Fibroblast of peridontal ligament (primary cell): ENCODE data around the gene EEFSEC.

Source experiments
- DNase-seq: peaks from one replicate; pipeline ENCODE4 v3.0.0-alpha.2; 2010; ENCODE audit errors: extremely low read depth

The EEFSEC gene

DNA sequence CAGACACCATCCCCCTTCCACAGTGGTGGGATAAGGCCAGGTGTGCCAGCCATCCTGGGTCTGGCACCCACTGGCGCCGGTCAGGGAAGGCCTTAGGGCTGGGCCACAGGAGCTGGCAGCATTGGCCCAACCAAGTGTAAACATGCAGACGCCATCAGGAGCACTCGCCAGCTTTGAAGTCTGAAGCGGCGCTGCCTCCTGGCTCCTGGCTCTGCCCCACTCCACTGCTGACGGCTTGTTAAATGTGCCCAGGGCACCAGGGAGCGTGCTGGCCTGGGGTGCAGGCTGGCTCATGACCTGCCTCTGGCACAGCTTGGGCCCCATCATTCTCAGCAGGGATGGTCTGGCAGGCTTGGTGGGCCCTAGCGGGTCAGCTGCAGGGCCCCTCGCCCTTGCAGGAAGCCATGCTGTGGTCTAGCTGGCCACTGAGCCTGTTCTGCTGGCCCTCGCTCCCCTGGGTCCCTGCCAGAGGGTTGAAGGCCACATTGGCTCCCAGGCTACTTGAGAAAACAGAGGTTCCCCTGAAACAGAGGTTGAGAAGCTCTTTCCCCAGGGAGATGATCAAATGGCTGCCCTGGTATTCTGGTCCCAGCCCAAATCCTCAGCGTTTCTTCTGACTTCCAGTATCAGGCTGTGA, 196.8 kb downstream of the EEFSEC start:
- no peak for DNase-seq

DNA sequence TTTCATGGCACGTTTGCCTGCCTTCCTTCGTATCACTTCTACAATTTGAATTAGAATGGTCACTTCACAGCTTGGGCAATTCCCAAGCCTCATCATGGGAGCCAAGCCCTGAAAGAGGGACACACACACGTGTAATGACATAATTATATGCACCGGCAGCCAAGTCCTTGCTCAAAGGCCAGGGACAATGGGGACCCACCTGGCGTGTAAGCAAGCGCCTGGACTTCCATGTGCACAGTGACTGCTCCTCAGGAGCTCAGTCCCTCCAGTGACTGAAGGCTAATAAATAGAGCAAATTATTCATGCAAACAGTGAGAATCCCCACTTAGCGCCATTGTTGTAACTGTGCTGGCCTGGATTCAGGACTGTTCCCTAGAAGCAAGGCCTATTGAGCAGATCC, 198.3 kb downstream of the EEFSEC start:
- no peak for DNase-seq

DNA sequence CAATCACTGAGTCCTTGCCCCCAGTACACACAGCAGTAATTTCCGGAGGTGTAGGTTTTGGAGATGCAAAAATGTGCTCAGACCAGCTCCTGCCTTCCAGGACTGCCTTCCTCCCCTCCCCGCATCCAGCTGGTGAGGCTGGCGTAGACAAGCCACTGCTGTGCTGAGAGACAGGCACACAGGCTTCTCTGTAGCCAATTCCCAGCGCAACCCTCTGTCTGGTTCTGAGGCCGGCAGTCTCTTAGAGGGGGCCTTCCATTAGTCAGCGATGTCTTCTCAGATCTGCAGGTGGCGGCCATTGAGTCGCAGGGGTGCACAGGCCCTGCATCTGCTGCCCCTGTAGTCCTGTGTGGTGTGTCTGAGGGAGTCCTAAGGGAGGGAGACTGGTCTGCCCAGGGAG, 199.0 kb downstream of the EEFSEC start:
- DNase-seq = no peak

DNA sequence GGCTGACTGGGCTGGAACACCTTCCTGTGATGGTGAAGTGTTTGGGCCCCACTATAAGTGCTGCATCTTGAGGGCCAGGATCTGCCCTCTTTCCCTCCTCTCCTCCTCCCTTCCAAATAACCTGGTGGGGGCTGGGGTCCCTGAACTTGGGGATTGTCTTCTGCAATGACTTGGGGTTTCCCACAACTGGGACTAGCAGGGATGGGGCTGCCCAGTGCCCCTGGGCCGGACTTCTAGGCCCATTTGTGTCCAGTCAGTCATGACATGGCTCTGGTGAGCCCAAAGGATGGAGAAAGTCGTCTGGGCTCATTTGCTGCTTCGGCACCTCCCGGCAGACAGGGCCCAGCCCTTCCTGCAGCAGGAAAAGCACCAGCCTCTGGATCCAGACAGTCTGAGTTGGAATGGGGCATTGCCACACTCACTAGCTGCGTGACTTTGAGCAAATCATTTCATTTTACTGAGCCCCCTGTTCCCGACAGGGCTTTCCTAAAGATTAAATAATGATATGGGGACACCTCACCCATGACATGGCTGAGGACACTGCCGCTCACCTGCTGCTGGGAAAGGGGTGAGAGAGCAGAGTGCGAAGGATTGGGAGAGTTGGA, 200.2 kb downstream of the EEFSEC start:
- no peak for DNase-seq

DNA sequence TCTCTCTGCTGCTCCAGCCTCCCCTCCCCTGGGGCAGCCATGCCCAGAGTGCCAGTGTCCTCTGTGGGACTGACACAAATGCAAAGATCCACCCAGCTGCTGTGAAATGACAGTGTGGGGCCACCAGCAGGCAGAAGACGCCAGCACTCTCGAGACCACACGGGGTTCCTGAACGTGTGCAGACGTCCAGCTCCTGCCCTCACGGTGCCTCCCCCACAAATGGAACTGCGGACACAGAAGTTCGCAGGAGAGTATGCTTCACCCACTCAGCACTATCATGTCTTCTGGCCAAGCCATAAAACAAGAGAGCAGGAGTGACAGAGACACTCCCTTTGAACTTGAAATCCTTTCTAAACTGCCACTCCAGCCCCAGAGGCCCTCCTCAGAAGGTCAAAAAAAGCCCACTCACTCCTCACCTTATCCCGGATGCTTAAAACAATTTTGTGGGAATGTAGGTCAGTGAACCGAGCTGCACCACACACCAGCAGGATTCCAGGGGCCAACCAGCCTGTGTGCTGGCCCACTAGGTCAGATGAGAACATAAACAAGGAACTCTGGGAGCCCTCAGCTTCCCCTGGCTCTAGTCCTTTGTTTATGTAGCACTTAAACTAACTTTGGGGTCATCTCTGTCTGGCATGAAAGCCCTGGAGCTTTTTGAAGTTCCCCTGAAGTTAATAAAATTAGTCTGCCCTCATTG, 200.9 kb downstream of the EEFSEC start:
- DNase-seq = peak; percentile 38

DNA sequence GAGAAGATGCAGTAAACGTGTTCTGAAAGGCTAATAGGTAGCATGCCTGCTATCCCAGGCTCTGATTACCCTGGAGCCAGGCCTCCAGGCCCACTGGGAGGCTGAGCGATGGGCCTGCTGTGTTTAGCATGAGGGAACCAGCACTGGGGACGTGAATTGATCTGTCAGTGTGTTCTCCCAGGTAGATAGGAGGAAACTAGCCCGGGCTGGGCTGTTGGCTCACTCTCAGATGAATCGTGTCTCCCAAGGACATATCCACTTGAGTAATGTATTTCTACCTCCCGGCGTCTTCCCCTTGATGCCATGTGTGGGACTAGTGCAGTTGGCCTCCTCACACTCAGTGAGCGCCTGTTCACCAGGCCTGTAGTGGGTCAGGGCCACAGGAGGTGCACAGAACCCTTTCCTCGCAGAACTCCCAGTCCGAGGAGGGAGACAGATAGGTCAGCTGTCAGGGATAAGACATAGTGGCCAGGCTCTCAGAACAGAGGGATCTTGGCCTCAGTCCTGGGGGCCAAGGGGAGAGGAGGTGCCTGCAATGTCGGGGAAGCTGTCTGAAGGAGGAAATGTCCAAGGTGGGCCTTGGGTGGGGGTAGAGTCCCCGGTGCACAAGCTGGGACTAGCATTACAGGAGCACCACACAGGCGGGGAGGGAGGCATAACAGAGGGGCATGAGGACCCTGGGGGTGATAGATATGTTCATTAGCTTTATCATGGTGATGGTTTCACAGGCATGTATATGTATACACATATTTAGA, 201.7 kb downstream of the EEFSEC start:
- no peak for DNase-seq

DNA sequence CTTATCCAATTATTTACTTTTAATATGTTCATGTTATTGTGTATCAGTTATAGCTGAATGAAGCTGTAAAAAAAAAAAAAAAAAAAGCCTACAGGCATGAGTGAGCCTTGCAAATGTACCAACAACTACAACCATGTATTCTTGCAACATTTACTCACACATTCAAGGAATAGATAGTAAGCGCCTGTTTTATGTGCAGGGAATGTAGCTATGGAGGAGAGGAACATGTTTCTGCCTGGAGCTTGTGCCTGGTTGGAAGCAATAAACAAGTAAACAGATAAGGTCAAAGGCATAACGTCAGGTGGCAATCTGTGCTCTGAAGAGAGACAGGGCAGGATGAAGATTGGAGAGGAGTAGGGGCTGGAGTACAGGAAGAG, 202.2 kb downstream of the EEFSEC start:
- no peak for DNase-seq

DNA sequence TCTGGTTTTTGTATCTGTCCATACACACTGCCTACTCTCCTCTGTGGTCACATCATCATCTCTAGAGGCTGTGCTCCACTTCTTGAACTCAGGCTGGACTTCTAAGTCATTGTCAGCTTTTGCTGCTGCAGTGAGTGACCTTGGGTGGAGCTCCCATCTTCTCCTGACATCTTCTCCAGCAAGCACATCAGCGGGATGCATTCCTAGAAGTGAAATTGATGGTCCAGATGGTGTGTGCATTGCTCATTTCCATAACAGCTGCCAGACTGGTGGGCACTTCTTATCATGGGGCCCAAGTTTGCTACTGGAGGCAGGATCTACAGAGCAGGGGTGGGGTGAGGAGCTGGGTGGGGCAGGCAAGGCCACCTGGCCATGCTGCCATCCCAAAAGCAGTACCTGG, 203.5 kb downstream of the EEFSEC start:
- DNase-seq = peak; percentile 1

DNA sequence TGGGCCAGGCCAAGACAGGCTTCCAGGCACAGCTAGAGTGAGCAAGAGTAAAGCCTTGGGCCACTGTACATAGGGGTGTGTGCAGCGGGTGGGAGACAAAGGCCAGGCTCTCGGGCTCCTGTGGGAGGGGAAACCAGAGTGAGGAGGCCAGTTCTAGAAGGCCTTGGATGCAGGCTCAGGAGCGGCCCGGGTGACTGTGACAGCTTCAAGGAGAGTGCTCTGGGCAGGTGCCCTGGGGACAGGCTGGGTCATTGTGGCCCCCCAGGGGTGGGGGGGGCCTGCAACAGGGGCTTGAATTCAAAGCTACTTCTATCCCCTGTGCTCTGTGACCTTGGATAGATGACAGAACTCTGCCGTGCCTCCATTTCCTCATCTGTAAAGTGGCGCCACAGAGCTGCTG, 204.3 kb downstream of the EEFSEC start:
- no peak for DNase-seq

DNA sequence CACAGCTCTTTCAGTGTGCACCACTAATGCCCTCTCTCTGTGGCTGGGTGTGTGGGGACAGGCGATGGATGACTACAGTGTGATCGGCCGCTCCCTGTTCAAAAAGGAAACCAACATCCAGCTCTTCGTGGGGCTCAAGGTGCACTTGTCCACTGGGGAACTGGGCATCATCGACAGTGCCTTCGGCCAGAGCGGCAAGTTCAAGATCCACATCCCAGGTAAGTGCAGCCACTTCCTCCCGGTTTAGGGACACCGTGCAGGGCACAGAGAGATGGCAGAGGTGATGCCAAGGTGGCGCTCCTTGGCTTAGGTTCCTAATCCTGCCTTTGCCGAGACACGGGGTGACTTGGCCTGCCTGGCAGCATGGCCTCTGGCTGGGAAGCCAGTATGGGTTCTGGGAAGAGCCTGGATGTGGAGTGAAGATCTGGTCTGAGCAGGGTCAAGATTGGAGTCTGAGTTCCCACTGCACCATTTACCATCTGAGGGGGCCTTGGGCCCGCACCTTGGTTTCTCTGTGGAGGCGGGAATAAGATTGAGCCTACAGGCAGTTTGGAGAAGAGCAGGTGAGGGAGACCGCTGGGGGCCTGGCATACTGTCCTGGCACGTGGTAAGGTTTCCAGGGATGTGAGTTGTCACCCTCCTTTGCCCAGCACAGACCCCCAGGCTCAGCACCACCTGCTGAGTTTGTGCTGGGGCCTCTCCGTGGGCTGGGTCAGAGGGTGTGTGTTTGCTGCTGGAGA, 205.0 kb downstream of the EEFSEC start:
- no peak for DNase-seq

DNA sequence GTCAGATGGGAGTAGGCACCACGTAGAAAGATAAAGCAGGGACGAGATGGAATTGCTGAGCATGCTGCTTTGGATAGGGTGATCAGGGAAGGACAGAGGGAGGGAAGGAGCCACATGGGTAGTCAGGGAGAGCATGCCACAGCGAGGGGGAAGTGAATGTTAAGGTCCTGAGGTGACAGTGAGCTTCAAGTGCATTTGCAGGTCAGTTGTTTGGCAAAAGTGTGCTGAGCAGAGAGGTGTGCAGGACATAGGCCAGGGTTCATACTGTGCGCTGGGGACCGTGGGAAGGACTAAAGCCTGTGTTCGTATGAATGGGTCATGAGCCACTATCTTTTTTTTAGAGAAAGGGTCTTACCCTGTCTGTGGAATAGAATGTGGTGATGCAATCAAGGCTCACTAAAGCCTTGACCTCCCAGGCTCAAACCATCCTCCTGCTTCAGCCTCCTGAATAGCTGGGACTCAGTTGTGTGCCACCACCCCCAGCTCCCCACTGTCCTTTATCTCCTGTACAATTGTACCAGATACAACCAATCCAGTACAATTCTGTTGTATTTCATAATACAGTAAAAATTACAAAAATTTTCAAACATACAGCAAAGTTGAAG, 205.9 kb downstream of the EEFSEC start:
- DNase-seq = no peak

DNA sequence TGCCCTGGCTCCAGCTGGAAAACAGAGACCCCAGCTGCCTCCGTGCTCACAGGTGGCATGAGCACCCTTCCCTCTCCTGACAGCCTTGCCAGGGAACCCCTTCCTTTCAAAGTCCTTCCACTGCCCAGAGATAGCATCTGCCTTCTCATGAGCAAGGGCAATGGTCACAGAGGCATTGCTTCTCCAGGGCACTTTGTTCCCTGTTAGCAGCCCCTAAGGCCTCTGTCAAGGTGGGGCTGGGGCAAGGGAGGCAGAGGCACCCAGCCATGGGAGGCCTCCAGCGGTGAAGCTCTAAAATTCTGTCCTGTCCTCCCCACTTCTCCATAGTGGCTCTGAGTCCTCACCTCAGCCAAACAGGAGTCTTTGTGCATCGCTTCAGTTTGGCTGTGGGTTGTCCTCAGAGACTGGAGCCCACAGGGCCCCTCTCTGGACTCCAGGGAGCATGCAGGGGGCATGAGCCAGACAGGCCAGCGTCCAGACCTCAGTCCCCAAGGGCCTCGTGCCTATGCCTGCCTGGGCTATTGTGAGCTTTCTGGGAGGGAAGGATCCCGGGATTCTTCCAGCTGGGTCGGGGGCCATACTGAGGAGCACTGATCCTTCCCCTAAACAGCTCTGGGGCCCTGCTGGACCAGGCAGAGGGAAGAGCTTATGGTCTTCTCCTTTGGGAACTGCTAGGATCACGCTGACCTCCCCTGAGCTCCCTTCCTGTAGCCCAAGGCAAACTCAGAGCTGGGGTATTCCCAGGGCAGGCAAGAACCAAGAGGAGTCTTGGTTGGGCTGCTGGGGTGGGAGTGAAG, 206.8 kb downstream of the EEFSEC start:
- no peak for DNase-seq

DNA sequence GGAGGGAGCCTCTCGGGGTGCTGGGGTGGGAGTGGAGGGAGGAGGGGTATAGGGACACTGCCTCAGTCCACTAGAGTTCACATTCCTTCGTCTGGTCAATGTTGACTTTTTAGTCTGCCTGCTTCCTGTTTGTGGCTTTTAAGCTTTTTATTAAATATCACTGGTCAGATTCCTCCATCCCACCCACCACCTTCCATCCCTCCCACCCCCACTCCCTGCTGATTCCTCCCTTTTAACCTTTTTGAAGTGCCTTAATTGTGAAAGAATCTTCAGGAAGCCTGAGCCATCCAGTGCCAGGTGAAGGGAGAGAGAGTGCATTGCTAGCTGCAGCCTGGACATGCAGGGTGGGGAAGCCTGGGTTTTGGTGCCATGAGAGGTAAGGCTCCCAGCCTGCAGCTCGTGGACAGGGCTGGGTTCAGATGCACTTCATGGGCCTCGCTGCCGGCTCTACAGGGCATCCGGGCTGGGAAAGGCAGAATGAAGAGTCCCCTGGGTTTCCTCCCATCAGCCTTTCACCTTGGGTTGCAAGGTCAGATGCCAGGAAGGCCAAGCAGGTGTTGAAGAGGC, 207.5 kb downstream of the EEFSEC start:
- DNase-seq = no peak

DNA sequence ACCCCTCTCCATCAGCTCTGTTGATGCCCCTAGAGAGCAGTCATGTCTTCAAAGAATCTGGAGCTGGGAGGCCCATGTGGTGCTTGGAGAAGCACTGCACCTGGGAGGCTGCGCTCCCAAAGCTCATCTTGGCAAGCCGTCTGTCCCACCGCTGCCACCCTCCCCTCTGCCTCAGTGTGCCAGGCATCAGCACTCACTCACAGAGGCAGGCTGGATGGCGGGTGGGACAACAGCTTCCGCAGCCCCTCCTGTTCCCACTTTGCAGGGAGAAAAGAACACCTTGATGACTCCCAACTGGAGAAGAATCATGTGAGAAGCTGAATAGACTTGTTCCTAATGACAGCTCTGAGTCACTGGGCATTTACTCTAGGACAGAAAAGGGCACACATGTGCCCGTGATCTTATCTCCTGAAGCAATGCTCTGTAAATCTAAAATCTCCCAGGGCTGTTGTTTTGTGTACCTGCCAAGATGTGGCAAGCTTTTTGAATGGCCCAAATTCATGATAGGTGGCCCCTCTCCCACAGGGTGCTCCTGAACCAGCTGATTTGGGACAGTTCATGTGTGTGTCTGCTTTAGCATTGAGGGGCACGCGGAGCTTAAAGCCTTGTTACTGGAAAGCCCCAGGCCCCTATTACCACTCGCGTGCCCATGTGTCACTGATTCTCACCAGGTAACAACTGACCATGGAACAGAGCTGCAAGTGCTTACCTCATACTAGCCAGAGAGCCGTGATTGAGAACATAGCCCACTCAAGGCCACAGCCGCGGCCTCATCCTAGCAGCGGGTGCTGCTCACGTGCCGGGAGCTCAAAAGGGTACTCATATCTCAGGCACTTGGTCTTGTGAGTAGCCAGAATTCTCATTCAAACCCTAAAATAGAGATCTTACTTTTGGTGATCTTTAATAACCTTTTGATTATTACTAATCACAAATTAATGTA, 209.0 kb downstream of the EEFSEC start:
- no peak for DNase-seq

DNA sequence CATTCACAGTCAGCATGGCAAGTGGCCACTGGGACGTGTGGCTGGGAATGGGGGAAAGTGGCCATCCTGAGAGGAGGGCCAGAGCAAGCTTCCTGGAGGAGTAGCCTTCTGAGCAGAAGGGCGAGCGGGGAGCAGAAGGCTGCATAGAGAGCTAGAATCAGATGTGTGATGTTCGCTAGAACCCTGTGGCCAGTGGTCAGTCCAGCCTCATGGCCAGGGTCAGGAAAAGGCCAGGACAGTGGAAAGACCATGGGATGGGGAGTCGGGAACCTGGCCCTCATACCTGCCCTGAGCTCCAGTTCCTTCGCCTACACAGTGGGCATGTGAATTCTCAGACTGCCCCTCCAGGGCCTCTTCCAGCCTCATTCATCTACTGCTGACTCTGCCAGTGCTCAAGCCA, 211.0 kb downstream of the EEFSEC start:
- DNase-seq = no peak

DNA sequence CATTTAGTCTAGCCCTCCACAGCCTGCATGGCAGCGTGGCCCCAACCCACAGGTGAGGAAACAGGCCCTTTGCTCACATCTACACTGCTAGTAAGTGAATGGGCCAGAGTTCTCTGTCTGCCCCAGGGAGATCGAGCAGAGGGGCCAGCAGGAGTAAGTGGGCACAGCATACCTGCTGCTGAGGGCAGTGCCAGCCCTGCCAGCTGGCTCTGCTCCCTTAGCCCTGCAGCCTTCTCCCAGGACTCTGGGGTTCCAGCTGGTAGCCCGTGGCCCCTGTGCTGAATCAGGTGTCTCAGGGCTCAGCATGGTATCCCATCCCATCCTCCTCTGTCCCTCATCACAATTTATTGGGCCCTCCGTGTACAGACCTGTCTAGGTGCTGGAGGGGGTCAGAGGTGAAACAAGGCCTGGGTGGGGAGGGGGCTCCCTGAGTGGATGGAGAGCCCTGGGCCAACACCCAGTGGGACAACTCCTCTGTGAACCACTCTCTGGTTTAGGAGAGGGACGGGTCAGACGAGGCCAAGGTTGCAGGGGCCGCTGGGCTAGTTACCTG, 211.6 kb downstream of the EEFSEC start:
- no peak for DNase-seq

DNA sequence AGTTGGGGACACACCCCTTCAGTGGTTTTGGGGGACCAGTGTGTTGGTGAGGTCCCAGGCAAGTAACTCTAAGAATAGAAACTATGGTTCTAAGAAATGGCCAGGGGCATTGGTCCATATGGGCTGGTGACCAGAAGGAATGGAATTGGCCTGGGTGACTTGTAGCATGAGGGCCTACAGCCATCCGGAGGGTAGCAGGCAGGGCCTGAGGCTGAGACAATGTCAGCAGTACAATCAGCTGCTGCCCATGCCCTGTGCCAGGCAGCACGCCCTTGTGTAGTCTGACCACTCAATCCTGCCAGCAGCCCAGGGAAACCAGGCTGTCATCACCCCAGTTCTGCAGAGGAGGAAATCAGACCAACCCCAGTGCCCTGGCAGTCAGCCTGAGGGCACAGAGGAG, 212.9 kb downstream of the EEFSEC start:
- no peak for DNase-seq

DNA sequence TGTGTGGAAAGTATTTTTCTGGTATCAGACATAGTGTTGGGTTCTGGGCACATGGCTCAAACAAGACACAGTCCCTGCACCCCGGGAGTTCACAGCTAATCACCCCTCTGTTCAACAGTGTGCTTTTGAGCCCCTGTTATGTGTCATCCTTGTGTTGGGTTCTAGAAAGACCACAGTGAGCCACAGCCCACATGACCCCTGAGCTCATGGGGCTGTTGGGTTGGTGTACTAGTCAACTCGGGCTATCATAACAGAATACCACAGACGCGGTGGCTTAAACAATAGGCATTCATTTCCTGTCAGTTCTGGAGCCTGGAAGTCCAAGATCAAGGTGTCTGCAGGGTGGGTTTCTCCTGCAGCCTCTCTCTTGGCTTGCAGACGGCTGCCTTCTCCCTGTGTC, 213.4 kb downstream of the EEFSEC start:
- no peak for DNase-seq

DNA sequence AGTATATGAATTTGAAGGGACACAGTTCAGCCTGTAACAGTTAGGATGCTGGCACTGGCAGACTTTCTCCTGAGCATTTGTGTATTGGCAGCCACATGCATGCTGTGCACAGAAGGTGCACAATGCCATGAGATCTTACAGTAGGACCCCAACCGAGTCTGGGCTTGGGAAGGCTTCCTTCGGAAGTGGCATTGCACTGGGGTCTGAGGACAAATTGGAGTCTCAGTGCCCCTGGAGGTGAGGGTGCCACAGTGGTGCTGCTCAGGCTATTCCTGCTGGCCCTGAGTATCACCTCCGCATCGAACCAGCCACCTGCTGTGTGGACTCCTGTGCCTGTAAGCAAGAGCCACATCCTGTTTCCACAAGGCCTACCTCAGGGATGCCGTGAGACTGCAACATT, 213.9 kb downstream of the EEFSEC start:
- DNase-seq = no peak
